Astrocyte of the spinal cord (primary cell): ENCODE measurements around the gene SLC25A40.

Experiments
- DNase-seq: peaks from one replicate; pipeline ENCODE4 v3.0.0; 2011; ENCODE audit warnings: low read depth, low spot score
- H3K4me3 ChIP-seq: 2 replicates; pipeline ENCODE4 v1.5.1; 2011; ENCODE audit warnings: low read depth, mild to moderate bottlenecking, low read length, moderate library complexity
- in situ Hi-C: cut with HindIII; loops from 2 replicates; pipeline ENCODE4 v1.10.0; 2017; ENCODE audit warnings: low sequenced_read_pairs
- TF ChIP-seq, protein P1 (sequence below): IDR thresholded peaks from 2 replicates; pipeline ENCODE4 v1.5.1; 2012; ENCODE audit warnings: low read depth, mild to moderate bottlenecking, low read length, inconsistent platforms

SLC25A40 gene

DNA sequence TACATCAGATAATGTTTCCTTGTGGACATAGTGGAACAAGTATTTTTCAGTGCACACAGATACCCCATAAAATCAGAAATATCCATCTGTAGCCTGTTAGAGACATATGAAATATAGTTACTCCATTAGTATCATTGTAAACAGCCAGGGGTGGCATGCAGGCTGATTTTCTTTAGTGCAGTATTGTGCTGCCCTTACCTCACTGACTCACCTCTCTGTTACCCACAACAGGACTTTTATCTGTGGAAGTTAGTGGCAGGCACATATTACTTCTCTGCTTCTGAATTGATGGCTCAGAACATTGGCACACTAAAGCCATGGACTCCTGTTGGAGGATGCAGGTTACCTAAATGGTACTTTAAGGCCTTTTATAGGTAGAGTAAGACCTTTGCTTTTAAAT is 70.0 kb downstream of the SLC25A40 start:
- TF ChIP-seq, protein P1, sequence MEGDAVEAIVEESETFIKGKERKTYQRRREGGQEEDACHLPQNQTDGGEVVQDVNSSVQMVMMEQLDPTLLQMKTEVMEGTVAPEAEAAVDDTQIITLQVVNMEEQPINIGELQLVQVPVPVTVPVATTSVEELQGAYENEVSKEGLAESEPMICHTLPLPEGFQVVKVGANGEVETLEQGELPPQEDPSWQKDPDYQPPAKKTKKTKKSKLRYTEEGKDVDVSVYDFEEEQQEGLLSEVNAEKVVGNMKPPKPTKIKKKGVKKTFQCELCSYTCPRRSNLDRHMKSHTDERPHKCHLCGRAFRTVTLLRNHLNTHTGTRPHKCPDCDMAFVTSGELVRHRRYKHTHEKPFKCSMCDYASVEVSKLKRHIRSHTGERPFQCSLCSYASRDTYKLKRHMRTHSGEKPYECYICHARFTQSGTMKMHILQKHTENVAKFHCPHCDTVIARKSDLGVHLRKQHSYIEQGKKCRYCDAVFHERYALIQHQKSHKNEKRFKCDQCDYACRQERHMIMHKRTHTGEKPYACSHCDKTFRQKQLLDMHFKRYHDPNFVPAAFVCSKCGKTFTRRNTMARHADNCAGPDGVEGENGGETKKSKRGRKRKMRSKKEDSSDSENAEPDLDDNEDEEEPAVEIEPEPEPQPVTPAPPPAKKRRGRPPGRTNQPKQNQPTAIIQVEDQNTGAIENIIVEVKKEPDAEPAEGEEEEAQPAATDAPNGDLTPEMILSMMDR, result no peak
- DNase-seq, result no peak
- H3K4me3 ChIP-seq, result no peak overlapping the region
- in situ Hi-C loops, result no loop called here

DNA sequence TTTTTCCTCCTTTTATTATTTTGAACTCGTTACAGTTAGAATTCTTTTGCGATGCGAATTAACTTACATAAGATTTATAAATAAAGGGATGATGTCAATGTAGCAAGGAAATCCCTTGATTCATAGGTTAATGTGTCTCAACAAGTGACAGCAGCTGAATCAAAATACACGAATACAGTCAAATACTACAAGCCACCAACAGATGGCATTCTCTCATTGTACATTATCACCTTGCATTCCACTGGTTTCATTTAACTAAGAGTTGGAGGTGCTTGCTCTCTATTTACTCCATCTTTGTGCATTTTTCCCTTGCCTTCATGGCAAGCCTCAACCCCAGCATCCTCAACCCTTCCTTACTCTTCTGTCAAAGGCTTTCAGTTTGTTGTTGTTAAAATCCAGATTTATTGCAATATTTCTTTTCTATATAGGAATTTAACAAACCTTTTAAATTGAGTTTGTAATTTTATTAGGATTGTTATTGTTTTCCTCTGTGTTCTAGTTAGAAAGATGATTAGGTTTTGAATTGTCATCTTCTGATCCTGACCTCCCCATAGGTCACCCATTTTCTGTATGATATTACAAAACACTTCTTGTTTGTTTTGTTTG is 78.3 kb downstream of the SLC25A40 start:
- peak; percentile 51 for DNase-seq
- in situ Hi-C loops, result no loop called here
- H3K4me3 ChIP-seq, result no peak overlapping the region
- TF ChIP-seq, protein P1, result peak; percentile 51

DNA sequence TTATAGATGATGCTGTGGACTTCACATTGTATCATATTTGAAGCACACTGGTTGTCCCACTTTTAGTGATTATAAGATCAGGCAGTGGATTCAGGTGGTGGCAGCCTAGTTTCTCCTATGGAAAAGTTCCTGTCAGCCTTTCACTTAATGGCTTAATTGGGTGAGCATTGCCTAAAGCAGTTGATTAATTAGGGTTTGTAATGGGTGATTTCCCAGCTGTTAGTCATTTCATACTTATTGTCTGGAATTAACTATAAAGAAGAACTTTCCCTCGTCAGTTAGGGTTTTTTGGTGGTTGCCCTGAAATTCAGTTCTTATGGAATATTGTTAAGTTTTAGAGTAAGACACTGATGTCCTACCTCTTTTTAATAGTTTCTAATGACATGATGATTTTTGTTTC is 78.8 kb downstream of the SLC25A40 start:
- TF ChIP-seq, protein P1, result no peak
- in situ Hi-C loops, result no loop called here
- no peak overlapping the region for H3K4me3 ChIP-seq
- DNase-seq, result no peak

DNA sequence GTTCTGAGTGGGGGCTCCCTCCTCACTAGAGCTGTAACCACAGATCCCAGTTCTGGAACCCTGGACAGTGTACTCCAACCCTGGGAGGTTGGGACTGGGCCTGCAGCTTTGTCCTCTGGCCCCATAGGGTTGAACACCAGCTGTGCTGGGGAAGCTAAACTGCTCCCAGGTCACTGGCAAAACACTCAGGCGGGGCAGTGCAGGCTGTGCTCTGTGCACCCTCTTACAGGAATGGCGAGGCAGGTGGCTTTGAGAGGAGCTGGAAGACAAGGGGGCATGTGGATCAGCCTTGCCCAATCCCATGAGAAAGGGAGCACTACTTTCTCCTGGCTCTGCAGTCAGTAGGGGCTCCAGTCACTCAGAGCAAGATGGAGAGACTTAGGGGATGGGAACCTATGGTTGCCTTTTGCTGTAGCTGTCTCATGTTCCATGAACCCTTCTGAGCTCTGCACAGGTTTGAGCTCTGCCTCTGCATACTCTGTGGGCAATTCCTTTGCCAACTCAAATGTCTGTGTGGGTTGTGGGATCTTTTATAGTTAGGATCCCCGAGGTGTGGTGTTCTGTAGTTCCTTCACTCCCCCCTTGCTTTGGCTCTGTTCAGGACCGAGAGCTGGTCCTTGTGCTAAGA is 90.7 kb downstream of the SLC25A40 start:
- H3K4me3 ChIP-seq, result no peak overlapping the region
- DNase-seq, result no peak
- TF ChIP-seq, protein P1, result no peak
- in situ Hi-C loops, result no loop called here

DNA sequence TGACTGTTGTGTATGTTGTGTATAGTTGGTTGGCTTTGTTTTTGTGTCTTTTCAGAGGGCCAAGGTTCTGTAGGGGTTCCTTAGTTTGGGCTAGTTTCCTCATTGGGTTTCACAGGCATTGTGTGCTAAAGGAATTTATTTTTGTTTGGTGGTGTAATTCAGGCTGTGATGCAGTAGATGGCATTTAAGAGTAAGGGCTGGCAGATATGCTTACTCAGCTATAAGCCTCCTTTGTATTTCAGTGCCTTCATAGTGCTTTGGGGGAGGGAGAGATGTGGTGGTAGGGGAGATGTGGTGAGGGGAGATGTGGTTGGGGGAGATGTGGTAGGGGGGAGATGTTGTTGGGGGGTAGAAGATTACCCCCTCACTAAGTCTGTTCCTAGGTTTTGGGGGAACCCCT is 91.7 kb downstream of the SLC25A40 start:
- H3K4me3 ChIP-seq, result no peak overlapping the region
- DNase-seq, result no peak
- in situ Hi-C loops, result no loop called here
- TF ChIP-seq, protein P1, result peak; percentile 16
